HUES48 (cell line): Measurements from ENCODE around the gene RAD18.

Experiments
- H3K27ac ChIP-seq: one replicate; pipeline ENCODE4 v1.7.0; 2013; ENCODE audit warnings: low read depth, low read length, inconsistent platforms
- H3K27me3 ChIP-seq: 2 replicates; pipeline ENCODE4 v1.6.1; 2013; ENCODE audit warnings: mild to moderate bottlenecking, low read length; ENCODE audit not compliant: control insufficient read depth, insufficient read depth
- H3K36me3 ChIP-seq: 2 replicates; pipeline ENCODE4 v1.6.1; 2013; ENCODE audit warnings: low read length; ENCODE audit not compliant: control insufficient read depth, insufficient read depth
- H3K4me1 ChIP-seq: 2 replicates; pipeline ENCODE4 v1.6.1; 2013; ENCODE audit warnings: mild to moderate bottlenecking, low read length; ENCODE audit not compliant: control insufficient read depth, insufficient read depth
- H3K4me3 ChIP-seq: 2 replicates; pipeline ENCODE4 v1.5.1; 2013; ENCODE audit warnings: mild to moderate bottlenecking, low read depth, low read length
- H3K9ac ChIP-seq: 2 replicates; pipeline ENCODE4 v1.6.1; 2013; ENCODE audit warnings: mild to moderate bottlenecking, low read depth, low read length, moderate library complexity
- H3K9me3 ChIP-seq: 2 replicates; pipeline ENCODE4 v1.6.1; 2013; ENCODE audit warnings: low read length; ENCODE audit not compliant: control insufficient read depth, insufficient read depth

The RAD18 gene

DNA sequence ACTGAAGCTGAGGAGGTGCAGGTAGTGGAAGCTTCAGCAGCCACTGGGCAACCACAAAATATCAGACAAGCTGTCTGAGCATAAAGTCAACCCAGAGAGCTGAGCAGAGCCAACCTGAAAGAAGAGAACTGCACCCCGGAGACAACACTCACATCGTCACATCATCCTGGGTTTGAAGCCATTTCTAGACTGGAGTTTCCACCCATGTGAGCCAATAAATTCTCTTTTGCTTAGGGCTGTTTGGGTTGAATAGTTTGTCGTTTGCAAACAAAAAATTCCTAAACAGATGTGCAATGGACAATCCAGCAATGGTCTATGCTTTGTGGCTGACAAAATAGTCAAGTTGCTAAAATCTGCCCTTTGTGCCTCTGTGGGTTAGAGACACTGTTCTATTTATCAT, 15.3 kb upstream of the RAD18 start:
- Histone ChIP-seq H3K27me3 (no peaks in the 10 kb centered on the region), H3K4me3 (no peak overlapping the region), H3K9me3 (no peaks in the 10 kb centered on the region), H3K27ac (no peak overlapping the region), H3K36me3 (no peaks in the 10 kb centered on the region), H3K4me1 (0 out of 2 replicates have a peak, but pooled peaks cover 5% of the 10 kb centered on the region), H3K9ac (no peak overlapping the region)

DNA sequence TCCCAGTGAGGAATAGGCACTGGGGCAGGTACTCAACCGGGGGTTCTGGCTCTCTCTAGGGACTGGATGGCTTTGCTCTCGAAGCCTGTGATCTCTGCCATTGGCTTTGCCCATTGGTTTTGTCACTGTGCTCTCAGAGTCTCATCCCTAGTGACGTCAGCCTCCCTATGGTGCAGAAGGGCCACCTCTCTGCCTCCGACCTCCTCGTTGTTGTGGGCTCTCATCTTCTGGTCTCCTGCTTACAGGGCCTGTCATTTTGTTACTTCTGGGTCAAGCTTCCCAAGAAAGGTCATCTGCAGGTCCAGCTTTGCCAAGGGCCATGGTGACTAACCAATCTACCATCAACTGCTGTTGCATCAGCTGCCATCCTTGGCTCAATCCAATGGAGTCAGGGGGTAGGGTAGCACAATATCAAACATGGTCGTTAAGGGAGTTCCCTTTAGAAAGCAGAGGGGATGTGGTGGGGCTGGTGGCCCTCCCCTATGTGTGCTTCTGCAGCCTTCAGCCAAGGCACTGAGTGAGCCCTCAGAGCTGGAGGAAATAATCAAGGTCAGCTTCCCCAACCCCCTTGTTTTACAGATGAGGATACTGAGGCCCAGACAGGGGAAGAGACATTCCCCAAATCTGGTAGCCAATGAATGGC, 13.4 kb upstream of the RAD18 start:
- Histone ChIP-seq H3K36me3 (no peaks in the 10 kb centered on the region), H3K9ac (no peak overlapping the region), H3K4me3 (no peak overlapping the region), H3K27ac (no peak overlapping the region), H3K4me1 (0 out of 2 replicates have a peak, but pooled peaks cover 5% of the 10 kb centered on the region), H3K27me3 (no peaks in the 10 kb centered on the region; the same call in 1 of the 2 replicates), H3K9me3 (no peaks in the 10 kb centered on the region)

DNA sequence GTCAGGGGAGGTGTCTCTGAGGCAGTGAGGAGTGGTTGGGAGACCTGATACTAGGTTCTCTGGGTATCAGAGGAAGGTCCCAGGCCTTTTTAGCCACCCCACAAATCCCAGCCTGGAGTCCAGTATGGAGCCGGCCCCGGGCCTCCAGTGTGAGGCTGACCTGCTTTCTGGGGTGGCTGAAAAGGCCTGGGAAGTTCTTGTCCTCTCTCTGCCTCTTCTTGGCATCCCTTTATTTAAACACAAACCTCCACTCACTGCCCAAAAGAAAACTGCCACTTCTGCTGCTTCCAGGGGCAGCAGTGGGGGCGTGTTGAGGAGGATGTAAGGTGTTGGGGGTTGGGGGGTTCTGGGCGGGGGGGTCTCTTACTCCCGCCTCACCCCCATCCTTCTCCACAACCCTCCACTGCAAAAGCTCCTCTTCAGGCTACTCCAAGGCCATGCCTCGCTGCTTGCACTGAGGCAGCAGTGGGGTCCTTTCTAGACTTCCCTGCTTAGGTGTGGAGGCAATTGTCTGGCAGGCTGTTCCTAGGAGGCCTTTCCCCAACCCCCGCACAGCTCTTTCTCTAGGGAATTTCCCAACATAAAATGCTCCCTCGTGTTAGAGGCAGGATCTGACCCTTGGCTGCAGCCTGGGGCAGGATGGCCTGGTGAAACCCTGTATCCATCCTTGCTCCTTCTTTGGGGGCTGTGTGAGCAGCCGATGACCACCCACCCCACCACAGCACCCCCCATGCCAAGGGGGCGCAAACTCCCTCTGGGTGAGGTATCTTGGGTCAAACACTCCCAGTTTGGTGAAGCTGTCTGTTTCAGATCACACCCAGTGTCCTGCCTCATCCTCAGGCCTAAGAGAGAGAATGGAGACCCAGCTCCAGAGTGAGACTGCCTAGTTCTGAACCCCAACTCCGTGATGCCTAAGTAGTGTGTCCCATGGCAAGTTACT, 12.1 kb upstream of the RAD18 start:
- H3K4me1 ChIP-seq = 0 out of 2 replicates have a peak, but pooled peaks cover 5% of the 10 kb centered on the region
- no peaks in the 10 kb centered on the region for H3K36me3 ChIP-seq
- H3K9ac ChIP-seq = no peak overlapping the region
- peaks cover 4% of the 10 kb centered on the region for H3K27me3 ChIP-seq
- no peak overlapping the region for H3K27ac ChIP-seq
- H3K9me3 ChIP-seq = no peaks in the 10 kb centered on the region
- H3K4me3 ChIP-seq = no peak overlapping the region

DNA sequence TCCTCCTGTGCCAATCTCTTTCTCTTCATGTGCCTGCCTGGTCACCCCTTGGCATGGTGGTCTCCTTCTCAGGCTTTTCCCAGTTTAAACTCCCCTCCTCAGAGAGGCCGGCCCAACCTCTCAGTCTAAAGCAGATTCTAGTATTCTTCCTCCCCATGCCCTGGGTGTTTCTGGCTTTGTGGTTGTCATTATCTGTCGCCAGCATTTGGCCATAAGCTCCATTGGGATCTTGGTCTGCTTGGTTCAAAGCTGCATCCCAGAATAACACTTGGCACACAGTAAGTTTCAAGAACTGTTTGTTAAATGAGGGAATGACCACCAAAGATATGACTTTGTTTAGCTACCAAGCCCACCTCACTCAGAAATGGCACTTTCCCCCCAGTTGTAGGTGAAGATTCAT, 11.2 kb upstream of the RAD18 start:
- no peaks in the 10 kb centered on the region for H3K9me3 ChIP-seq
- H3K4me3 ChIP-seq = no peak overlapping the region

DNA sequence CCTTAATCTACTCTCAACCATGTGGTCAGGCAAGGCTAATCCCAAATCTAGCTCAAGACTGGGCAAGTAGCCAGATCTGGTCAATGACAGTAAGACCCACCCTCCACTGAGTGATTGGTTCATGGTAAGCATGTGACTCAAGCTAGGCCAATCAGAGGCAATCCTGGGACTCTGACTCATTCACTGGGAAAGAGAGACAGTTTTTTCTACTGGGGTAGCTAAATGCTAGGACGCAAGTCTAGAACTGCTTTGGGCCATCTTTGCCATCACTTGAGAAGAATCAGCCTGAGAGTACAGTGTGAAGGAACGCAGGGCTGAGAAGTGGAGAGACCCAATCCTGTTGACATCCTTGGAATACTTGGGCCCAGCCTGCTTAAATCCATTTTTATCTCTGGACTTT, 9.4 kb upstream of the RAD18 start:
- H3K4me3 ChIP-seq = no peak overlapping the region
- no peak overlapping the region for H3K27ac ChIP-seq
- 0 out of 2 replicates have a peak, but pooled peaks cover 5% of the 10 kb centered on the region for H3K4me1 ChIP-seq
- H3K36me3 ChIP-seq = no peaks in the 10 kb centered on the region
- H3K9ac ChIP-seq = no peak overlapping the region
- no peaks in the 10 kb centered on the region for H3K9me3 ChIP-seq
- peaks cover 4% of the 10 kb centered on the region for H3K27me3 ChIP-seq

More for the DNA sequence above, 11.2 kb upstream of the RAD18 start:
- no peak overlapping the region for H3K27ac ChIP-seq
- H3K9ac ChIP-seq = no peak overlapping the region
- no peaks in the 10 kb centered on the region for H3K36me3 ChIP-seq
- H3K4me1 ChIP-seq = 0 out of 2 replicates have a peak, but pooled peaks cover 5% of the 10 kb centered on the region
- H3K27me3 ChIP-seq = peaks cover 4% of the 10 kb centered on the region

DNA sequence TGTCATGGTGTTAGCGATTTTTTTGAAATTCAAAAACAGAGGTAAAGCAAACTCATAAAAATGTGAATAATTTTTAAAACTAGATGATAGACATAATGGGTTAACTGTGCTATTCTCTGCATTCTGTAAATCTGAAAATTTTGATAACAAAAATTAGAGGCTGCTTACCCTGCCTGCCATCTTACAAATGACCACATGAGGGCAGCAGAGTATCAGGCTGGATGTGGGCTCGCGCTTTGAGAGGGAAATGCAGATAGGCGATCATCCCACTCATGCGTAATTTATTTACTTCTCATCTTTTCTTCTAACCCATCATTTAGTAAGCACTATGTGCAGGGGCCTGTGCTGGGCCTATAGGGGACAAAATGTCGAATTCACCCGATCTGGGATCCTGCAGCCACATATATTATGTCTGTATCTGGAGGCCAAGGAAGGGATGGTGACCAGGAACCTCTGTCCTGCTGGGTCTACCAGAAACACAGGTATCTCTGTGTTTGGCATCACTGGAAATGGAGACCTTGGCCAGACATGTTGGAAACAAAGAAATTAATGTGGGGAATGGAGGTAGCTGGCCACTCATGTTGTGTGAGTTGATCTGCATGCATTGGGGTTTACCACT, 7.8 kb upstream of the RAD18 start:
- H3K9me3 ChIP-seq = no peaks in the 10 kb centered on the region
- H3K4me1 ChIP-seq = 0 out of 2 replicates have a peak, but pooled peaks cover 5% of the 10 kb centered on the region
- H3K36me3 ChIP-seq = no peaks in the 10 kb centered on the region
- H3K27ac ChIP-seq = no peak overlapping the region
- H3K9ac ChIP-seq = no peak overlapping the region
- H3K4me3 ChIP-seq = no peak overlapping the region
- H3K27me3 ChIP-seq = peaks cover 4% of the 10 kb centered on the region

DNA sequence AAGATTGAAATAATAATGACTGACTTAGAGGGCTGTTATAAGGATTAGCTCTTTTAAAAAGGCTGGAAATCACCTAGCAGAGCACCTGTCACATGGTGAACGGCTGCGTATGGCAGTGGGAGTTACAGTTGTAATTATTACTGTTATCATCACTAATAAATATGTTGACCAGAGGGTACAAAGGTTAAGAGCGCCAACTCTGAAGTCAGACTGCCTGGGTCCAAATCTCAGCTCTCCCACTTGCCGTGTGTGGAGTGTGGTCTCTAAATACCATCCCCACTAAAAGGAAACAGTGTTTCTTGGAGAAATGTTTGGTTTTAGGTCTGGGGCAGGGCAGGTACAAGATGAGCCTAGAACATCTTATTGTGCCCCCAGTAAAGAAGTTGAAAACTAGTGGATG, 6.0 kb upstream of the RAD18 start:
- Histone ChIP-seq H3K9me3 (no peaks in the 10 kb centered on the region), H3K9ac (no peak overlapping the region), H3K27me3 (peaks cover 4% of the 10 kb centered on the region), H3K36me3 (no peaks in the 10 kb centered on the region), H3K27ac (no peak overlapping the region), H3K4me3 (no peak overlapping the region), H3K4me1 (peaks cover 12% of the 10 kb centered on the region)

DNA sequence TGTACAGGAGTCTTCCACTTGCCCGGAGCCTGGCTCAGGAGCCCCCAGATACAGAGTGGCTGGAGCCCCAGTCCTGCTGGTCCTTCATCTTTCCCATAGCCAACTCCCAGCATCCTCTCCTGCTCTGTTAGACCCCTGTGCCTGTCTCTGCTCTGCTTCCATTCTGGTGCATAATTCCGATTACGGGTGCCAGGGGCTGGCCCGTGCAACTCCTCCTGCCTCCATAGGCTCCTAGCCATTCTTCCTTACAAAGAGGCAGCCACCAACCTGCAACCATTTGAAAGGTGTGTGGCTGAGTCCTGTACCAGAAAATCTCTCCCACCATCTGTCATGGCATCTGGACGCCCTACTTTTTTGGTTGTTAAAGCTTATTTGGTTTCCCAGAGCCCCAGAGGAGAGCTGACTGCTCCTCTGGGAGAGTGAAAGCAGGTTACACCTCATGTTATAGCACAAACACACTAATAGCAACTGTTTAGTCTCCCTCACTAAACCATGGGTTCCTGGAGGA, 5.2 kb upstream of the RAD18 start:
- H3K4me3 ChIP-seq = no peak overlapping the region
- H3K27me3 ChIP-seq = peaks cover 4% of the 10 kb centered on the region
- H3K36me3 ChIP-seq = no peaks in the 10 kb centered on the region
- no peak overlapping the region for H3K9ac ChIP-seq
- no peaks in the 10 kb centered on the region for H3K9me3 ChIP-seq
- no peak overlapping the region for H3K27ac ChIP-seq
- H3K4me1 ChIP-seq = peaks cover 21% of the 10 kb centered on the region

DNA sequence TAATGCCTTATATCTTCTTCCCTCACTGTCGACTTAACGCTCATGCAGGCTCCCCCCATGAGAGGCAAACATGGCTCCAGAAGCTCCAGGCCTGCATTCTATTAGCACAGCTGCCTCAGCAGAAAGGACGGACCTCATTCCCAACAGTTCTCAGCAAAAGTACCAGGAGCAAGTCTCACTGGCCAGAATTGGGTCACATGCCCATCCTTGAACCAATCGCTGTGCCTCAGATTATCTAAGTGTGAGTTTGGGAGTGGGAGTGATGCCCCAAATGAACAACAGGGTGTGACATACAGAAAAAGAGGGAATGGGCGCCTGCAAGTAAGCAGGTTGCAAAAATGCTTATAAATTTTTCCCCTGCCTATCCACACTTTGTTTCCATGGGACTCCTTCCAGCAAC, 4.3 kb upstream of the RAD18 start:
- Histone ChIP-seq H3K36me3 (no peaks in the 10 kb centered on the region), H3K4me3 (no peak overlapping the region), H3K4me1 (peaks cover 21% of the 10 kb centered on the region), H3K27ac (no peak overlapping the region), H3K9me3 (no peaks in the 10 kb centered on the region), H3K9ac (no peak overlapping the region), H3K27me3 (peaks cover 4% of the 10 kb centered on the region)

DNA sequence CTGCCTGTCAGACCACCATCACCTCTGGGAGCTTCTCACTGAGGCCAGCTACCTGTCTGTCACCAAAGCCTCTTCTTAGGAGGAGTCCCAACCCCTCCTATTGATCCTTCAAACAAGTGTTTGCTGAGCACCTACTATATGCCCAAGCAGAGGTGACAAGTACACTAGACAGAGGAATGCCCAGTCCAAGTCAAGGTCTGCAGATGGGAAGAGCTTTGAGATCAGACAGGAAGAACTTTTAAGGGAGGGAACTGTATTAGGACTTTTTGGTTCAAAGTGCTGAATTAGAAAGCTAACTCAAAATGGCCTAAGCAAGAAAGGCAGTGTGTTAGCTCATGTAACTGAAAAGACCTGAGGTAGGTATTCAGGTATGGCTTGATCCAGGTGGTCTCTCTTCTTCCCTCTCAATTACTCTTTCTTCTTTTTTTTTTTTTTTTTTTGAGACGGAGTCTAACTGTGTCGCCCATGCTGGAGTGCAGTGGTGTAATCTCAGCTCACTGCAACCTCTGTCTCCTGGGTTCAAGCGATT, 3.6 kb upstream of the RAD18 start:
- no peak overlapping the region for H3K27ac ChIP-seq
- H3K36me3 ChIP-seq = no peaks in the 10 kb centered on the region
- H3K4me1 ChIP-seq = peaks cover 24% of the 10 kb centered on the region
- no peaks in the 10 kb centered on the region for H3K9me3 ChIP-seq
- H3K9ac ChIP-seq = no peak overlapping the region
- peaks cover 4% of the 10 kb centered on the region for H3K27me3 ChIP-seq
- H3K4me3 ChIP-seq = no peak overlapping the region
